ENCODE measurements around the gene PAX4. TPM values are rescaled to one million over a fixed set of nuclear protein-coding genes. Genes with fewer than 3 reads are reported as not detected.

PAX4 gene
- total and polyA plus RNA-seq, 9 of the 15 experiments (the other 6 are each of a cell fraction or from before 2014, with no cell fraction given) = not detected

GRCh38 chr7:127652333-127653248 lies 34.6 kb upstream of the PAX4 start (continued):
- TF ChIP-seq ESRRA (IDR thresholded peaks at IDR 0.05; ENCODE audit: borderline replicate concordance, low read depth) (no peak; the same call in 1 of the 2 replicates), KDM2B (CRISPR knock-in tag; IDR thresholded peaks at IDR 0.05) (no peak; the same call in none of the 2 replicates), ZNF3 (CRISPR knock-in tag; IDR thresholded peaks at IDR 0.05) (no peak), NUFIP1 (IDR thresholded peaks at IDR 0.05; ENCODE audit: partially characterized antibody) (no peak), MCM5 (IDR thresholded peaks at IDR 0.05; ENCODE audit: low read depth) (no peak), ZNF444 (CRISPR knock-in tag; IDR thresholded peaks at IDR 0.05) (no peak), RREB1 (CRISPR knock-in tag; IDR thresholded peaks at IDR 0.05) (no peak), ETS2 (tag; IDR thresholded peaks at IDR 0.05; ENCODE audit: borderline replicate concordance, poor library complexity, severe bottlenecking) (no peak), RBM22 (IDR thresholded peaks at IDR 0.05; ENCODE audit: low read depth, low read length, poor library complexity, severe bottlenecking) (peak; percentile 89), NCOR1 (IDR thresholded peaks at IDR 0.05) (no peak), STAT6 (CRISPR knock-in tag; IDR thresholded peaks at IDR 0.05) (no peak), HDAC2 (IDR thresholded peaks at IDR 0.05) (peak; percentile 86), ZNF239 (CRISPR knock-in tag; IDR thresholded peaks at IDR 0.05) (no peak), SRSF7 (optimal IDR thresholded peaks at IDR 0.05; ENCODE audit: low read depth, low read length) (no peak), LARP7 (IDR thresholded peaks at IDR 0.05) (peak; percentile 96), MIER1 (IDR thresholded peaks at IDR 0.05; ENCODE audit: low read depth) (peak; percentile 48; the same call in 1 of the 2 replicates), SOX6 (IDR thresholded peaks at IDR 0.05) (peak; percentile 85)
- TF ChIP-seq, protein P1, sequence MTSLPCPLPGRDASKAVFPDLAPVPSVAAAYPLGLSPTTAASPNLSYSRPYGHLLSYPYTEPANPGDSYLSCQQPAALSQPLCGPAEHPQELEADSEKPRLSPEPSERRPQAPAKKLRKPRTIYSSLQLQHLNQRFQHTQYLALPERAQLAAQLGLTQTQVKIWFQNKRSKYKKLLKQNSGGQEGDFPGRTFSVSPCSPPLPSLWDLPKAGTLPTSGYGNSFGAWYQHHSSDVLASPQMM (CRISPR knock-in tag; IDR thresholded peaks at IDR 0.05) = no peak
- TF ChIP-seq, protein P2, sequence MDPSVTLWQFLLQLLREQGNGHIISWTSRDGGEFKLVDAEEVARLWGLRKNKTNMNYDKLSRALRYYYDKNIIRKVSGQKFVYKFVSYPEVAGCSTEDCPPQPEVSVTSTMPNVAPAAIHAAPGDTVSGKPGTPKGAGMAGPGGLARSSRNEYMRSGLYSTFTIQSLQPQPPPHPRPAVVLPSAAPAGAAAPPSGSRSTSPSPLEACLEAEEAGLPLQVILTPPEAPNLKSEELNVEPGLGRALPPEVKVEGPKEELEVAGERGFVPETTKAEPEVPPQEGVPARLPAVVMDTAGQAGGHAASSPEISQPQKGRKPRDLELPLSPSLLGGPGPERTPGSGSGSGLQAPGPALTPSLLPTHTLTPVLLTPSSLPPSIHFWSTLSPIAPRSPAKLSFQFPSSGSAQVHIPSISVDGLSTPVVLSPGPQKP (CRISPR knock-in tag; IDR thresholded peaks at IDR 0.05) = no peak

All from K562 (cell line).